ENCODE measurements around the gene FASLG.

Gene FASLG

GRCh38 chr1:172630868-172631267 lies 28.0 kb upstream of the FASLG start:
- no peak for DNase-seq (ENCODE audit: insufficient read length, low spot score)
- no peak for TF ChIP-seq POLR2A (IDR thresholded peaks at IDR 0.05; ENCODE audit: low read depth, low read length)
- no peak for FAIRE-seq

DNA sequence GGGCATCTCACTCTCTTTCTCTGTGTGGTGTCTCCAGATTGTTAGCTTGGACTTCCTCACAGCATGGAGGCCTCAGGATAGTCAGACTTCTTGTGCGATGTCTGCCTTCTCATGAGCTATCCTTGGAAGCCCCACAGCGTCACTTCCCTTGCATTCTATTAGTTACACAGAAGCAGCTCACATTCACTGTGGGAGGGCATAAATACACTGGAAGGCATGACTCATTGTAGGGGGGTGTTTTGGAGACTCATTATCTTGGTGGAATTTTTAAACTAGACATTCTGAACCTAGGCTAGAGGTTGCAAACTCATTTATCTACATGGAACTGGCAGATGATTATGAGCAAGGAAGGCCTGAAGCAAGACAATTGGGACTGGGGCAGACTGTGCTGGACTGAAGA lies 21.4 kb upstream of the FASLG start:
- TF ChIP-seq POLR2A (IDR thresholded peaks at IDR 0.05; ENCODE audit: low read depth, low read length) = no peak
- FAIRE-seq = no peak
- DNase-seq (ENCODE audit: insufficient read length, low spot score) = peak; percentile 31

- FAIRE-seq = no peak
- no peak for TF ChIP-seq POLR2A (IDR thresholded peaks at IDR 0.05; ENCODE audit: low read depth, low read length)
- no peak for DNase-seq (ENCODE audit: insufficient read length, low spot score)
Measured at GRCh38 chr1:172638249-172638648, 20.7 kb upstream of the FASLG start.

GRCh38 chr1:172638885-172639831 lies 19.7 kb upstream of the FASLG start:
- peak; percentile 33 for FAIRE-seq
- DNase-seq (ENCODE audit: insufficient read length, low spot score) = peak; percentile 26
- no peak for TF ChIP-seq POLR2A (IDR thresholded peaks at IDR 0.05; ENCODE audit: low read depth, low read length)

DNA sequence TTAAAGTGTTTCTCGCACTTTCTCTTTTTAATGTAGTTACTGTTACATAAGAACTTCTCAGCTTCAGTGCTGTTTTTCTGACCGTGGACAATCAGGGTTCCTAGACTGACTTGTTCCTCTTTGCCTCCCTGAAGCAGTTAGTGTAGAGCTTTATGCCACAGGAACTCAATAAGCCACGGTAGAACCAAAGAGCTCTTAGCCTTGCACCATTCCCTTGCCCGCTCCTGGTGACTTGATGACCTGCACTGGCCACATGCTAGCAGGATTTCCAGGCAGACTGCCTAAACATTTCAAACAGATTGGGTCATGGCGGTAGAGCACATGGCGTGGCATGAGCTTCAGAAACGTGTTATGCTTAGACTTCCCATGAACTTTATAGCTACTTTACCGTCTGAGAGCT lies 18.8 kb upstream of the FASLG start:
- DNase-seq (ENCODE audit: insufficient read length, low spot score) (no peak), FAIRE-seq (no peak)
- no peak for TF ChIP-seq POLR2A (IDR thresholded peaks at IDR 0.05; ENCODE audit: low read depth, low read length)

DNA sequence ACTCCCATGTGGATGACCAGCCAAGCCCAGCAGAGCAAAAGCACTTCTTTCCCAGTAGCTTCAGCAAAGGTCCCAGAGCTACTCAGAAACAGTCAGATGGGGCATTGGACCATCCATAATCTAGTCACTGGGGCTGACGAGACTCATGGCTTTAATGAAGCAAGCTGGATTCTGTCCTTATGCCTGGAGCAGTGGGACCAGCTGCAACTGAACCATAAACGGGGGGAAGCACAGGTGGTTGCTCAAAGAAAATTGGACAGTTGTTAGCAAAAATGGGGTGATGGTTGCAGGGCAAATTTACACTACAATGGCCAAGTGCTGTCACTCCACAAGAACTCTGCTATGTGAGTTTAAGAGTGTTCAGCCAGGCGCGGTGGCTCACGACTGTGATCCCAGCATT lies 17.4 kb upstream of the FASLG start:
- DNase-seq (ENCODE audit: insufficient read length, low spot score) (no peak), FAIRE-seq (no peak)
- TF ChIP-seq POLR2A (IDR thresholded peaks at IDR 0.05; ENCODE audit: low read depth, low read length) = no peak

DNA sequence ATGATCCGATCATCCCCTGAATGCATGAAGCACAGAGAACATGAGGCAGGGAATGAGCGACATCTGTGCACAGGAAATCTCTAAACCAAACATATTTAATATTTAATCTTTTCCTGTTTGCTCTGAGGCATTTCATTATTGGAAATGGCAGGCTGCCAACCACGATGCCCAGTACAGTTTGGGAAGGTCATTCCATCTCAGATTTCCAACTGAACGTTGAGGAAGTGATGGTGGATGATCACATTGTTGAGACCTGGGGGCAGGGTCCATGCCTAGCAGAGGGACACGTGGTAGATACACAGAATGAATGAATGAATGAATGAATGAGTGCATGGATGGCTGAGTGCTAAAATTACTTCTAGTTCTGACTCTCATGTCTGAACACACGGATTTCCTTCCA lies 15.9 kb upstream of the FASLG start:
- TF ChIP-seq POLR2A (IDR thresholded peaks at IDR 0.05; ENCODE audit: low read depth, low read length) = no peak

DNA sequence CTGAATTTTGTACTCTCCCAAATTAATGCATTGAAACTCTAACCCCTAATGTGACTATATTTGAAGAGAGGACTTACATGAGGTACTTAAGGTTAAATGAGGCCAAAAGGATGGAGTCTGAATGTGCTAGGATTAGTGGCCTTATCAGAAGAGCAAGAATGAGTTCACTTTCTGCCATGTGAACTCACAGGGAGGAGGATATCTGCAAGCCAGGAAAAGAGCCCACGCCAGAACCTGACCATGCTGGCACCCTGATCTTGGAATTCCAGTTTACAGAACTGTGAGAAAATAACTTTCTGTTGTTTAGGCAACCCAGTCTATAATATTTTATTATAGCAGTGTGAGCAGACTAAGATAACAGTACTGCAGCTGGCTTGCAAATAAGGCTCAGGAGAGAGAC lies 12.2 kb upstream of the FASLG start:
- FAIRE-seq (no peak), DNase-seq (ENCODE audit: insufficient read length, low spot score) (no peak)
- TF ChIP-seq POLR2A (IDR thresholded peaks at IDR 0.05; ENCODE audit: low read depth, low read length) = no peak

More for the DNA sequence above, 15.9 kb upstream of the FASLG start:
- no peak for DNase-seq (ENCODE audit: insufficient read length, low spot score)
- FAIRE-seq = no peak

- TF ChIP-seq POLR2A (IDR thresholded peaks at IDR 0.05; ENCODE audit: low read depth, low read length) = no peak
- FAIRE-seq (no peak), DNase-seq (ENCODE audit: insufficient read length, low spot score) (no peak)
Measured at GRCh38 chr1:172647110-172647564, 11.8 kb upstream of the FASLG start.

- FAIRE-seq (no peak), DNase-seq (ENCODE audit: insufficient read length, low spot score) (no peak)
- TF ChIP-seq POLR2A (IDR thresholded peaks at IDR 0.05; ENCODE audit: low read depth, low read length) = no peak
Measured at GRCh38 chr1:172647987-172648386, 10.9 kb upstream of the FASLG start.

DNA sequence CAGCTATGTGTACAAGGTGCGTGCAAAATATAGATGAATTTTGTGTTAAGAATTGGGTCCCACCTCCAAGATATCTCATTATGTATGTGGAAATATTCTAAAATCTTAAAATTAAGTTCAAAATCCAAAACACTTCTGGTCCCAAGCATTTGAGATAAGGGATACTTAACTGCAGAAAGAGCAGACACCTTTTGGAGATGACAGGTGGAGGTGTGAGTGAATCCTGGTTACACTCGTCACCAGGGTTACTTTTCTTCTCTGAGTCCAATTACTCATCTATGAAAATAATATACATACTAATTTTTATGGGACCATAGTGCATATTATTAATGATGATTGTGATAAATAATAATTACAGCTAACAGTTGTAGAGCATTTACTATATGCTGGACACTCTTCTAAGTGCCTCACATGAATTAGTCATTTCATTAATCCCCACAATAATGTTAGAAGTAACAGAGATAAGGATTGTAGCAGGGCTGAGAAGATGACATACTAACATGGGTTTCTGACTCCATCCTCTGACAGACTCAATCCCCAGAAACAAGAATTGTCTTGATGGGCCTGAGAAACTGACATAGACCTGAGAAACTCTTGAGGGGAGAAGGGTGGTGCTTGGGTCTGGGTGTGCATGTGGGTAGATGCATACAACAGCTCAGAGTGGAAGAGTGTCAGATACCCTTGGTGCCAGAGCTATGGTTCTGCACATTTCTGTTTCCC lies 8.3 kb upstream of the FASLG start:
- no peak for FAIRE-seq
- TF ChIP-seq POLR2A (IDR thresholded peaks at IDR 0.05; ENCODE audit: low read depth, low read length) = no peak

GRCh38 chr1:172653015-172653709 lies 5.7 kb upstream of the FASLG start:
- FAIRE-seq (no peak), DNase-seq (ENCODE audit: insufficient read length, low spot score) (no peak)
- no peak for TF ChIP-seq POLR2A (IDR thresholded peaks at IDR 0.05; ENCODE audit: low read depth, low read length)

More for the DNA sequence above, 8.3 kb upstream of the FASLG start:
- DNase-seq (ENCODE audit: insufficient read length, low spot score) = no peak

DNA sequence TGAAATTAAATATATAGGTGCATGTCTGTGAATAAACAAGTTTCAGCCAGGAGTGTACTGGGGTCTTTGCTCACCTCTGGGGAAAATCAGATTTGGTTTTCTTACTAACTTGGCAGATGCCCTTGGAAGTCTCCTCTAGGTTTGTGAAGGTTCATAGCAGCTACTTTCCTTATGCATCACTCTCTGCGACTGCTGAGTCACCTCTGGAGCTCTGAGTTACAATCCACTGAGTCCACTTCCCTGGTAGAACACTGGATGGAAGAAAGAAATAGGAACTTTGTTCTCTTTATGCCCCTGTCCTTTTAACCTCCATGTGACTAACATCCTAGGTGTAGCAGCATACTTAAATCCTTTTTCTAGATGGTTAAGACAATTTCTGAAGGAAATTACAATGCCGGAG lies 4.4 kb upstream of the FASLG start:
- TF ChIP-seq POLR2A (IDR thresholded peaks at IDR 0.05; ENCODE audit: low read depth, low read length) = no peak
- FAIRE-seq (peak; percentile 89), DNase-seq (ENCODE audit: insufficient read length, low spot score) (peak; percentile 29)

- DNase-seq (ENCODE audit: insufficient read length, low spot score) (no peak), FAIRE-seq (no peak)
- TF ChIP-seq POLR2A (IDR thresholded peaks at IDR 0.05; ENCODE audit: low read depth, low read length) = no peak
Measured at GRCh38 chr1:172656576-172656975, 2.3 kb upstream of the FASLG start.
